Right atrium auricular region (tissue), 2 donors: ENCODE results near the gene MYD88. TPM values are rescaled to one million over a fixed set of nuclear protein-coding genes. Genes with fewer than 3 reads are reported as not detected.

Experiments
- DNase-seq: peaks from one replicate; pipeline ENCODE4 v3.0.0-alpha.2; 2019; ENCODE audit warnings: low spot score
- H3K27ac ChIP-seq, 2 donors: fragments of 200-600 bp; sonication (generic); 1 replicate in 1 of 2; 2 replicates in 1 of 2; pipeline ENCODE4 v1.5.1; 2016 to 2019
- H3K27me3 ChIP-seq, 2 donors: fragments of 200-600 bp; sonication (generic); one replicate each; pipeline versions ENCODE4 v1.5.1 to v1.6.0; 2017 to 2019
- H3K36me3 ChIP-seq: fragments of 200-600 bp; sonication (generic); one replicate; pipeline ENCODE4 v1.5.1; 2016
- H3K4me1 ChIP-seq, 2 donors: fragments of 200-600 bp; sonication (generic); one replicate each; pipeline versions ENCODE4 v1.5.1 to v1.6.0; 2017 to 2019
- H3K4me3 ChIP-seq, 2 donors: fragments of 200-600 bp; sonication (generic); 1 replicate in 1 of 2; 2 replicates in 1 of 2; pipeline ENCODE4 v1.5.1; 2017 to 2019; ENCODE audit warnings: mild to moderate bottlenecking in 1 of 2, moderate library complexity in 1 of 2
- H3K9me3 ChIP-seq, 2 donors: fragments of 200-600 bp; sonication (generic); one replicate each; pipeline ENCODE4 v1.5.1; 2019
- total RNA-seq, 2 donors: library from RNA; depleted of rRNA; stranded (reverse); fragments of >200 nt; gene quantifications; one replicate each; pipeline ENCODE4 v1.1.0, GENCODE V29; 2016
- TF ChIP-seq, protein P1 (sequence below), 2 donors: fragments of 200-600 bp; sonication (generic); IDR thresholded peaks; one replicate each; pipeline ENCODE4 v1.5.1; 2019; ENCODE audit warnings: antibody characterized with exemption in 2 of 2

The MYD88 gene
- total RNA-seq, 2 donors from 2014 or later = 7.1 to 14.3 TPM

DNA sequence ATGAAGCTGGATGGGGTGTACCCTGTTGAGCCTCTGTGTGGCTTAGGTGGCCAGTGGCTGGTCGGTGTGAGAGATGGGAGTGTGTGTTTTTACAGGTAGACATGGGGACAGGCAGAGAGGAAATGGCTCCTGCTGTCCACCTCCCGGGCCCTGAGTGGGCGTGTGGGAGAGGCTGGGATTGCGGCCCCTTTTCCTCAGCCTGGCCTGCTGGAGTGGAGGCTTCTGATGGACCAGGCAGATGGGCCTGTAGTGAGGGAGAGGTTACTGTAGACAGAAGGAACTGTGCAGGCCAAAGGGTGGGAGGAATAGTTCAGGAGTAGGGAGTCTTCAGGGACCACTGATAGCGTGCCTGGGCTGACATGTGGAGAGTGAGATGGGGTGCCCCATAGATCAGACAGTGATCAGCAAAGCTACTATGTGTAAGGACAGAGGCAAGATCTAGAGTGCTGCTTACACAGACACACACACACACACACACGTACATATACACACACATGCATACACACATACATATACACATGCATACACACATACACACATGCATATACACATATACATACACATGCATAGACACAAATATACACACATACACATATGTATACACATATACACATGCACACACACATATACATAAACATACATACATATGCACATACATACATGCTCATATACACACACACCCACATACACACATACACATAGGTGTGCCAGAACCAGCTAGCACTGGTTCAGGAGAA is 28.0 kb upstream of the MYD88 start:
- no peak overlapping the region for H3K27ac ChIP-seq
- no peak overlapping the region for H3K4me3 ChIP-seq
- no peaks in the 10 kb centered on the region for H3K4me1 ChIP-seq
- no peak for DNase-seq
- H3K36me3 ChIP-seq = no peaks in the 10 kb centered on the region
- peaks cover 0 to under 1% of the 10 kb centered on the region in 2 donors for H3K9me3 ChIP-seq
- TF ChIP-seq, protein P1, sequence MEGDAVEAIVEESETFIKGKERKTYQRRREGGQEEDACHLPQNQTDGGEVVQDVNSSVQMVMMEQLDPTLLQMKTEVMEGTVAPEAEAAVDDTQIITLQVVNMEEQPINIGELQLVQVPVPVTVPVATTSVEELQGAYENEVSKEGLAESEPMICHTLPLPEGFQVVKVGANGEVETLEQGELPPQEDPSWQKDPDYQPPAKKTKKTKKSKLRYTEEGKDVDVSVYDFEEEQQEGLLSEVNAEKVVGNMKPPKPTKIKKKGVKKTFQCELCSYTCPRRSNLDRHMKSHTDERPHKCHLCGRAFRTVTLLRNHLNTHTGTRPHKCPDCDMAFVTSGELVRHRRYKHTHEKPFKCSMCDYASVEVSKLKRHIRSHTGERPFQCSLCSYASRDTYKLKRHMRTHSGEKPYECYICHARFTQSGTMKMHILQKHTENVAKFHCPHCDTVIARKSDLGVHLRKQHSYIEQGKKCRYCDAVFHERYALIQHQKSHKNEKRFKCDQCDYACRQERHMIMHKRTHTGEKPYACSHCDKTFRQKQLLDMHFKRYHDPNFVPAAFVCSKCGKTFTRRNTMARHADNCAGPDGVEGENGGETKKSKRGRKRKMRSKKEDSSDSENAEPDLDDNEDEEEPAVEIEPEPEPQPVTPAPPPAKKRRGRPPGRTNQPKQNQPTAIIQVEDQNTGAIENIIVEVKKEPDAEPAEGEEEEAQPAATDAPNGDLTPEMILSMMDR (IDR thresholded peaks at IDR 0.05) = no peak
- H3K27me3 ChIP-seq = no peaks in the 10 kb centered on the region

DNA sequence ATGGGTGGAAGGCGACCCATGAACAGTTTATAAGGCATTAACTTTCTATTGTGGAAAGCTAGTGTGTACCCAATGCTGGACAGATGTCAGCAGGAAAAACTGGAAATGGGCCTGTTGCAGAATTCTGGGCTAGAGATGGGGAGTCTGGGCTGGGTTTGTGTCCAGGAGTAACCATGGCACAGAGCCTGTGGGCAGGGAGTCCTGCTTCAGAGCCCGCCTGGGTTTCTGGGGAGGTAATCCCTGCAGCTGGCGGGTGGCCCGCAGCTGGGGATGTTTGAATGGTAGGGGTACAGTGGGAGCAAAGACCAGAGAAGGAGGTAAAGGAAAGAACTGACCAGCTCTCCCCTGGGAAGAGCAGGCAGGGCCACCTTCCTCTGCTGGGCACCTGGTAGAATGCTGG is 27.3 kb upstream of the MYD88 start:
- Histone ChIP-seq H3K27ac (no peak overlapping the region), H3K27me3 (no peaks in the 10 kb centered on the region), H3K4me3 (no peak overlapping the region), H3K9me3 (no peaks in the 10 kb centered on the region), H3K4me1 (no peaks in the 10 kb centered on the region), H3K36me3 (no peaks in the 10 kb centered on the region)
- no peak for DNase-seq
- TF ChIP-seq, protein P1 (IDR thresholded peaks at IDR 0.05) = no peak

DNA sequence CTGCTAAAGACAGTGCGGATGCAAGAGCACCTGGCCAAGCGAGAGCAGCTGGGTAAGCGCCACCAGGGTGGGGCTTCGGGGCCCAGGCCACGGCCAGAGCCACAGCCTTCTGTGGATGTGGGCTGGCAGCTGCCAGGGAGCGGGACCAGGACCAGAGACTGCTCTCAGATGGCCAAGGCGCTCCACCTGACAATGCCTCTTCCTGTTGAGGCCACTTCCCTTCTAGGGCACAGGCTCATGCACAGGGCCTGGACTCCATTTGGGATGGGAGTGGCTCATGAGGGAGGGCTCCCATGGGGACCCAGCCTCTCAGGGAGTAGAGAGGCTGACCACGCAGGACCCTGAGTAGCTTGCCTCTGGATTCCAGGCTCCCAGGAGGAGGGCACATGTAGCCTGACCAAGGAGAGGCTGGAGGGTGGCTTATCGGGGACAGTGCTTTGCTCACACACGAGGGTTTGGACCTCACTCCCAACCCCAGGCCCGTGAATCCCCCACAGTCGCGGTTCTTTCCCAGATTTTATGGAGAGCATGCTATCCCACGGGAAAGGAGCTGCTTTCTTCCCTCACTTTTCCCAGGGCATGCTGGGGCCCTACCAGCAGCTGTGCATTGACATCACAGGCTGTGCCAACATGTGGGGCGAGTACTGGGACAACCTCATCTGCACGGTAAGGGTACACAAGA is 26.6 kb upstream of the MYD88 start:
- Histone ChIP-seq H3K36me3 (no peaks in the 10 kb centered on the region), H3K4me1 (no peaks in the 10 kb centered on the region), H3K9me3 (no peaks in the 10 kb centered on the region), H3K27me3 (no peaks in the 10 kb centered on the region), H3K27ac (no peak overlapping the region), H3K4me3 (no peak overlapping the region)
- DNase-seq = no peak
- TF ChIP-seq, protein P1 (IDR thresholded peaks at IDR 0.05) = no peak

DNA sequence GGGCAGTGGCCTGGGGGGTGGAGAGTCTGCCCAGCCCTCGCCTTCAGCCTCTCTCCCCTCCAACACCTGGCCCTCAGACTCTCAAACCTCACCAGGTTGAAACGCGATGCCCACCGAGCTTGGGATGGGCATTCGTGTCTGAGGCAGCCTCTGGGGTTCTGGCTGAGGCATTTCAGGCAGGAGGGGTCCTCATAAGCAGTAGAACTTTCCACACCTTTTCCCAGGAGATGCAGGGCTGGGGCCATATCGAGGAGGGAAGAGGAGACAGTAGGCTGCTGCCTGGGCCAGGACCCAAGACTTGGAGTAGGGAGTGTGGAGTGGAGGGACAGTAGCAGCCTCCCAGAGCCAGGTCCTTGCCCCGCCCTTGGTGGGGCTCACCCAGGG is 26.1 kb upstream of the MYD88 start:
- TF ChIP-seq, protein P1 (IDR thresholded peaks at IDR 0.05) = no peak
- no peaks in the 10 kb centered on the region for H3K9me3 ChIP-seq
- H3K4me3 ChIP-seq = no peak overlapping the region
- no peaks in the 10 kb centered on the region for H3K4me1 ChIP-seq
- DNase-seq = no peak
- no peak overlapping the region for H3K27ac ChIP-seq
- H3K27me3 ChIP-seq = no peaks in the 10 kb centered on the region
- H3K36me3 ChIP-seq = no peaks in the 10 kb centered on the region

GRCh38 chr3:38114052-38114874 is 24.2 kb upstream of the MYD88 start:
- no peaks in the 10 kb centered on the region for H3K36me3 ChIP-seq
- H3K27ac ChIP-seq = no peak overlapping the region
- no peak for DNase-seq
- H3K9me3 ChIP-seq = no peaks in the 10 kb centered on the region
- H3K27me3 ChIP-seq = no peaks in the 10 kb centered on the region
- H3K4me1 ChIP-seq = no peaks in the 10 kb centered on the region
- no peak overlapping the region for H3K4me3 ChIP-seq
- TF ChIP-seq, protein P1 (IDR thresholded peaks at IDR 0.05) = no peak
